GM23338 (cell line): ENCODE results near the gene CRYBG1. TPM values are rescaled to one million over a fixed set of nuclear protein-coding genes. Genes with fewer than 3 reads are reported as not detected.

Experiments used
- ATAC-seq: fragments of 200-7000 bp; cut with Tn5 transposase; 3 replicates; pipeline ENCODE4 v1.9.1; 2020
- DNase-seq: peaks from one replicate; pipeline ENCODE4 v3.0.0-alpha.2; 2015; ENCODE audit warnings: low spot score
- H2AFZ ChIP-seq: fragments of 200-600 bp; sonication (generic); 2 replicates; pipeline ENCODE4 v1.8.0; 2016; ENCODE audit warnings: antibody characterized with exemption, mild to moderate bottlenecking, moderate library complexity
- H3F3A ChIP-seq: fragments of 200-600 bp; sonication (generic); replicated peaks from 2 replicates; pipeline ENCODE4 v1.8.0; 2017; ENCODE audit warnings: antibody characterized with exemption, mixed run types, low read depth
- H3K27ac ChIP-seq: fragments of 200-600 bp; sonication (generic); 2 replicates; pipeline ENCODE4 v1.6.1; 2016; ENCODE audit warnings: low read depth
- H3K27me3 ChIP-seq: fragments of 200-600 bp; sonication (generic); 2 replicates; pipeline ENCODE4 v1.8.0; 2016; ENCODE audit warnings: mild to moderate bottlenecking, mixed run types, moderate library complexity; ENCODE audit not compliant: insufficient read depth
- H3K36me3 ChIP-seq: fragments of 200-600 bp; sonication (generic); 2 replicates; pipeline ENCODE4 v1.8.0; 2016; ENCODE audit warnings: mild to moderate bottlenecking; ENCODE audit not compliant: insufficient read depth
- H3K4me1 ChIP-seq: fragments of 200-600 bp; sonication (generic); 2 replicates; pipeline ENCODE4 v1.8.0; 2016; ENCODE audit warnings: mild to moderate bottlenecking, moderate library complexity; ENCODE audit not compliant: insufficient read depth
- H3K4me2 ChIP-seq: fragments of 200-600 bp; sonication (generic); 2 replicates; pipeline ENCODE4 v1.7.1; 2017; ENCODE audit warnings: mixed run types
- H3K4me3 ChIP-seq: fragments of 200-600 bp; sonication (generic); 2 replicates; pipeline ENCODE4 v1.6.1; 2016; ENCODE audit warnings: mixed run types
- H3K79me2 ChIP-seq: fragments of 200-600 bp; sonication (generic); replicated peaks from 2 replicates; pipeline ENCODE4 v1.8.0; 2017; ENCODE audit warnings: mild to moderate bottlenecking; ENCODE audit not compliant: insufficient read depth
- H3K9me2 ChIP-seq: fragments of 200-600 bp; sonication (generic); 2 replicates; pipeline ENCODE4 v1.8.0; 2017; ENCODE audit not compliant: insufficient read depth
- H4K20me1 ChIP-seq: fragments of 200-600 bp; sonication (generic); replicated peaks from 2 replicates; pipeline ENCODE4 v1.8.0; 2017; ENCODE audit warnings: mild to moderate bottlenecking; ENCODE audit not compliant: insufficient read depth
- H3K27ac Mint-ChIP-seq: 2 replicates; pipeline ENCODE4 v1.8.0; 2020; ENCODE audit warnings: inconsistent platforms, mild to moderate bottlenecking, moderate library complexity, mixed read lengths
- H3K27me3 Mint-ChIP-seq: 3 replicates; pipeline ENCODE4 v1.8.0; 2022; ENCODE audit warnings: low read depth, mild to moderate bottlenecking, moderate library complexity, mixed read lengths, inconsistent platforms; ENCODE audit not compliant: insufficient read depth, poor library complexity
- H3K36me3 Mint-ChIP-seq: 3 replicates; pipeline ENCODE4 v1.8.0; 2021; ENCODE audit warnings: low read depth, mild to moderate bottlenecking, inconsistent platforms, moderate library complexity, mixed read lengths
- H3K4me1 Mint-ChIP-seq: 3 replicates; pipeline ENCODE4 v1.8.0; 2020; ENCODE audit warnings: mild to moderate bottlenecking, inconsistent platforms, mixed read lengths
- H3K4me3 Mint-ChIP-seq: 3 replicates; pipeline ENCODE4 v1.8.0; 2021; ENCODE audit warnings: moderate library complexity, mild to moderate bottlenecking, inconsistent platforms, mixed read lengths
- H3K9me3 Mint-ChIP-seq: 3 replicates; pipeline ENCODE4 v1.8.0; 2020; ENCODE audit warnings: moderate library complexity, mild to moderate bottlenecking, inconsistent platforms, mixed read lengths
- CREB1 ChIP-seq: fragments of 250-450 bp; sonication (Bioruptor Pico); IDR thresholded peaks from 2 replicates; pipeline ENCODE4 v1.5.0; 2020; ENCODE audit warnings: low read depth, mild to moderate bottlenecking, moderate library complexity
- CTCF ChIP-seq, 2 experiments: fragments of 200-600 bp in 1 of 2; sonication (generic) in 1 of 2; conservative IDR thresholded peaks; 2 replicates each; pipeline versions ENCODE4 v1.5.1 to v1.6.1; 2016 to 2017; ENCODE audit warnings: antibody characterized with exemption in 2 of 2, low read depth in 2 of 2, mild to moderate bottlenecking in 2 of 2, moderate library complexity in 1 of 2
- ETS1 ChIP-seq: IDR thresholded peaks from 2 replicates; pipeline ENCODE4 v1.6.1; 2016; ENCODE audit warnings: antibody characterized with exemption
- EZH2phosphoT487 ChIP-seq: fragments of 200-600 bp; sonication (generic); IDR thresholded peaks from one replicate; pipeline ENCODE4 v1.8.1; 2018; ENCODE audit warnings: antibody characterized with exemption; ENCODE audit not compliant: unreplicated experiment
- JUNB ChIP-seq: IDR thresholded peaks from one replicate; pipeline ENCODE4 v1.6.1; 2016; ENCODE audit warnings: antibody characterized with exemption; ENCODE audit not compliant: unreplicated experiment
- POLR2AphosphoS5 ChIP-seq: IDR thresholded peaks from 2 replicates; pipeline ENCODE4 v1.6.1; 2016; ENCODE audit warnings: antibody characterized with exemption, low read depth
- REST ChIP-seq: IDR thresholded peaks from one replicate; pipeline ENCODE4 v1.6.1; 2018; ENCODE audit warnings: antibody characterized with exemption; ENCODE audit not compliant: unreplicated experiment
- ZNF114 ChIP-seq: fragments of 250-450 bp; sonication (Bioruptor Pico); IDR thresholded peaks from 2 replicates; pipeline ENCODE4 v1.5.0; 2020; ENCODE audit warnings: mild to moderate bottlenecking, moderate library complexity
- ZNF331 ChIP-seq: fragments of 250-450 bp; sonication (Bioruptor Pico); IDR thresholded peaks from 2 replicates; pipeline ENCODE4 v1.5.0; 2020; ENCODE audit warnings: low read depth, mild to moderate bottlenecking, moderate library complexity
- polyA plus RNA-seq: library from polyadenylated mRNA; unstranded; fragments of >200 nt; fragmentation: Nextera tagmentation; extraction: Ambion mirVana; gene quantifications from 2 replicates; pipeline ENCODE4 v1.2.1, GENCODE V29; 2016
- total RNA-seq: library from RNA; depleted of rRNA; stranded (reverse); fragments of >200 nt; shearing (Covaris generic); gene quantifications from 2 replicates; pipeline ENCODE4 v1.2.3, GENCODE V29; 2014

CRYBG1 gene
- total and polyA plus RNA-seq, 2 experiments from 2014 or later, result 3.7 to 17.2 TPM

- Histone ChIP-seq H3K4me1 (peaks cover 9% of the 10 kb centered on the region; the same call in 1 of the 2 replicates), H3K9me2 (no peaks in the 10 kb centered on the region), H3K4me3 (no peak overlapping the region), H3K27ac (no peak overlapping the region), H3F3A (no peaks in the 10 kb centered on the region), H4K20me1 (no peaks in the 10 kb centered on the region), H3K27me3 (no peaks in the 10 kb centered on the region), H3K79me2 (no peaks in the 10 kb centered on the region), H3K36me3 (no peaks in the 10 kb centered on the region), H3K4me2 (no peak overlapping the region), H2AFZ (no peak overlapping the region)
- ATAC-seq (no peak), DNase-seq (no peak)
- no peak for TF ChIP-seq POLR2AphosphoS5
- TF ChIP-seq ZNF331, result no peak
- TF ChIP-seq ETS1, result no peak
- Mint-ChIP-seq H3K36me3 (no peaks in the 10 kb centered on the region), H3K4me3 (no peak overlapping the region), H3K9me3 (no peaks in the 10 kb centered on the region), H3K4me1 (peaks cover 11% of the 10 kb centered on the region), H3K27me3 (no peaks in the 10 kb centered on the region), H3K27ac (no peak overlapping the region)
These were observed 9.2 kb downstream of the CRYBG1 start for GRCh38 chr6:106369739-106370138.

GRCh38 chr6:106370639-106371038 lies 10.1 kb downstream of the CRYBG1 start:
- H2AFZ ChIP-seq, result no peak overlapping the region
- H3K79me2 ChIP-seq, result no peaks in the 10 kb centered on the region
- H3K4me1 ChIP-seq, result peaks cover 9% of the 10 kb centered on the region; the same call in 1 of the 2 replicates
- no peaks in the 10 kb centered on the region for H3K27me3 ChIP-seq
- H3K36me3 ChIP-seq, result no peaks in the 10 kb centered on the region
- ATAC-seq (no peak), DNase-seq (no peak)
- Mint-ChIP-seq H3K27me3 (no peaks in the 10 kb centered on the region), H3K9me3 (no peaks in the 10 kb centered on the region), H3K4me3 (no peak overlapping the region), H3K27ac (no peak overlapping the region), H3K36me3 (no peaks in the 10 kb centered on the region), H3K4me1 (peaks cover 11% of the 10 kb centered on the region)
- no peaks in the 10 kb centered on the region for H3F3A ChIP-seq
- no peak overlapping the region for H3K4me3 ChIP-seq
- no peak overlapping the region for H3K27ac ChIP-seq
- no peaks in the 10 kb centered on the region for H3K9me2 ChIP-seq
- no peak overlapping the region for H3K4me2 ChIP-seq
- H4K20me1 ChIP-seq, result 0 out of 2 replicates have a peak, but pooled peaks cover 2% of the 10 kb centered on the region
- TF ChIP-seq POLR2AphosphoS5 (no peak), JUNB (no peak), ZNF114 (CRISPR knock-in tag) (no peak), EZH2phosphoT487 (no peak), REST (no peak), CTCF (conservative IDR thresholded peaks at IDR 0.05; ENCODE audit: low read depth in 2 of 2) (no peak), CREB1 (CRISPR knock-in tag) (no peak), ETS1 (no peak)
